ENCODE measurements around the gene TGFBR3.

TGFBR3 gene

GRCh38 chr1:91807921-91808620, 77.9 kb downstream of the TGFBR3 start:
- Histone ChIP-seq H4K20me1 (ENCODE audit: insufficient read depth, low read length) (no peaks in the 10 kb centered on the region), H3K4me1 (ENCODE audit: insufficient read depth, low read length, severe bottlenecking) (peaks cover 25% of the 10 kb centered on the region), H3K9me2 (ENCODE audit: low read depth, low read length) (no peaks in the 10 kb centered on the region), H3K9ac (ENCODE audit: low read length) (no peak overlapping the region), H3K79me2 (ENCODE audit: insufficient read depth, low read length) (no peaks in the 10 kb centered on the region), H3K27ac (ENCODE audit: low read depth, low read length, poor library complexity, severe bottlenecking) (no peak overlapping the region), H3K36me3 (ENCODE audit: insufficient read depth, low read length) (no peaks in the 10 kb centered on the region), H3K27me3 (ENCODE audit: insufficient read depth, low read length) (no peaks in the 10 kb centered on the region), H3K9me3 (ENCODE audit: low read length) (no peaks in the 10 kb centered on the region), H3F3A (ENCODE audit: insufficient read depth, low read length) (no peaks in the 10 kb centered on the region), H2AFZ (ENCODE audit: low read length) (no peak overlapping the region), H3K4me3 (ENCODE audit: low read depth, low read length, poor library complexity, severe bottlenecking) (no peak overlapping the region), H3K4me2 (ENCODE audit: low read length) (no peak overlapping the region)
- TF ChIP-seq EZH2 (IDR thresholded peaks at IDR 0.05; ENCODE audit: borderline replicate concordance, low read length) (no peak), CTCF (IDR thresholded peaks at IDR 0.05; ENCODE audit: low read length) (no peak)

- Histone ChIP-seq H3F3A (ENCODE audit: insufficient read depth, low read length) (no peaks in the 10 kb centered on the region), H3K4me1 (ENCODE audit: insufficient read depth, low read length, severe bottlenecking) (peaks cover 27% of the 10 kb centered on the region), H3K79me2 (ENCODE audit: insufficient read depth, low read length) (no peaks in the 10 kb centered on the region), H3K4me2 (ENCODE audit: low read length) (no peak overlapping the region), H3K9me3 (ENCODE audit: low read length) (no peaks in the 10 kb centered on the region), H3K27me3 (ENCODE audit: insufficient read depth, low read length) (no peaks in the 10 kb centered on the region), H4K20me1 (ENCODE audit: insufficient read depth, low read length) (no peaks in the 10 kb centered on the region), H3K27ac (ENCODE audit: low read depth, low read length, poor library complexity, severe bottlenecking) (no peak overlapping the region), H3K9ac (ENCODE audit: low read length) (no peak overlapping the region), H3K36me3 (ENCODE audit: insufficient read depth, low read length) (no peaks in the 10 kb centered on the region), H2AFZ (ENCODE audit: low read length) (no peak overlapping the region), H3K9me2 (ENCODE audit: low read depth, low read length) (no peaks in the 10 kb centered on the region), H3K4me3 (ENCODE audit: low read depth, low read length, poor library complexity, severe bottlenecking) (no peak overlapping the region)
- TF ChIP-seq EZH2 (IDR thresholded peaks at IDR 0.05; ENCODE audit: borderline replicate concordance, low read length) (no peak), CTCF (IDR thresholded peaks at IDR 0.05; ENCODE audit: low read length) (no peak)
These were observed 78.9 kb downstream of the TGFBR3 start for GRCh38 chr1:91806769-91807700.

- Histone ChIP-seq H3K4me1 (ENCODE audit: insufficient read depth, low read length, severe bottlenecking) (peaks cover 27% of the 10 kb centered on the region), H2AFZ (ENCODE audit: low read length) (no peak overlapping the region), H3K9me2 (ENCODE audit: low read depth, low read length) (no peaks in the 10 kb centered on the region), H3K9me3 (ENCODE audit: low read length) (no peaks in the 10 kb centered on the region), H3F3A (ENCODE audit: insufficient read depth, low read length) (no peaks in the 10 kb centered on the region), H3K27ac (ENCODE audit: low read depth, low read length, poor library complexity, severe bottlenecking) (no peak overlapping the region), H3K9ac (ENCODE audit: low read length) (no peak overlapping the region), H3K4me2 (ENCODE audit: low read length) (no peak overlapping the region), H3K4me3 (ENCODE audit: low read depth, low read length, poor library complexity, severe bottlenecking) (no peak overlapping the region), H3K36me3 (ENCODE audit: insufficient read depth, low read length) (no peaks in the 10 kb centered on the region), H4K20me1 (ENCODE audit: insufficient read depth, low read length) (no peaks in the 10 kb centered on the region), H3K79me2 (ENCODE audit: insufficient read depth, low read length) (no peaks in the 10 kb centered on the region), H3K27me3 (ENCODE audit: insufficient read depth, low read length) (no peaks in the 10 kb centered on the region)
- TF ChIP-seq EZH2 (IDR thresholded peaks at IDR 0.05; ENCODE audit: borderline replicate concordance, low read length) = no peak
These were observed 79.7 kb downstream of the TGFBR3 start for GRCh38 chr1:91806181-91806768.
